Measurements from ENCODE around the gene OR4D1.

OR4D1 gene

GRCh38 chr17:58172369-58173071 lies 24.3 kb downstream of the OR4D1 start:
- H3K9ac ChIP-seq (ENCODE audit: low read depth, low read length), result no peak overlapping the region
- no peaks in the 10 kb centered on the region for H3K4me1 ChIP-seq (ENCODE audit: insufficient read depth, low read length)
- H3K9me3 ChIP-seq (ENCODE audit: control insufficient read depth, insufficient read depth, low read length), result no peaks in the 10 kb centered on the region
- H3K36me3 ChIP-seq (ENCODE audit: insufficient read depth, low read length), result no peaks in the 10 kb centered on the region

GRCh38 chr17:58174871-58175270 lies 26.7 kb downstream of the OR4D1 start:
- H3K4me1 ChIP-seq (ENCODE audit: insufficient read depth, low read length), result no peaks in the 10 kb centered on the region

GRCh38 chr17:58176200-58176599 lies 28.0 kb downstream of the OR4D1 start:
- no peaks in the 10 kb centered on the region for H3K4me1 ChIP-seq (ENCODE audit: insufficient read depth, low read length)

More at GRCh38 chr17:58174871-58175270, 26.7 kb downstream of the OR4D1 start:
- Histone ChIP-seq H3K9me3 (ENCODE audit: control insufficient read depth, insufficient read depth, low read length) (no peaks in the 10 kb centered on the region), H3K9ac (ENCODE audit: low read depth, low read length) (no peak overlapping the region), H3K36me3 (ENCODE audit: insufficient read depth, low read length) (no peaks in the 10 kb centered on the region)

GRCh38 chr17:58181796-58182195 lies 33.6 kb downstream of the OR4D1 start:
- peaks cover 7% of the 10 kb centered on the region; the same call in 1 of the 2 replicates for H3K4me1 ChIP-seq (ENCODE audit: insufficient read depth, low read length)

More at GRCh38 chr17:58176200-58176599, 28.0 kb downstream of the OR4D1 start:
- Histone ChIP-seq H3K9me3 (ENCODE audit: control insufficient read depth, insufficient read depth, low read length) (no peaks in the 10 kb centered on the region), H3K9ac (ENCODE audit: low read depth, low read length) (no peak overlapping the region), H3K36me3 (ENCODE audit: insufficient read depth, low read length) (no peaks in the 10 kb centered on the region)

GRCh38 chr17:58183514-58183913 lies 35.3 kb downstream of the OR4D1 start:
- no peaks in the 10 kb centered on the region for H3K36me3 ChIP-seq (ENCODE audit: insufficient read depth, low read length)
- no peak overlapping the region for H3K9ac ChIP-seq (ENCODE audit: low read depth, low read length)
- H3K9me3 ChIP-seq (ENCODE audit: control insufficient read depth, insufficient read depth, low read length), result no peaks in the 10 kb centered on the region
- peaks cover 7% of the 10 kb centered on the region; the same call in 1 of the 2 replicates for H3K4me1 ChIP-seq (ENCODE audit: insufficient read depth, low read length)

More at GRCh38 chr17:58181796-58182195, 33.6 kb downstream of the OR4D1 start:
- Histone ChIP-seq H3K9me3 (ENCODE audit: control insufficient read depth, insufficient read depth, low read length) (no peaks in the 10 kb centered on the region), H3K9ac (ENCODE audit: low read depth, low read length) (no peak overlapping the region), H3K36me3 (ENCODE audit: insufficient read depth, low read length) (no peaks in the 10 kb centered on the region)

GRCh38 chr17:58184308-58184985 lies 36.3 kb downstream of the OR4D1 start:
- no peaks in the 10 kb centered on the region for H3K9me3 ChIP-seq (ENCODE audit: control insufficient read depth, insufficient read depth, low read length)
- no peaks in the 10 kb centered on the region for H3K36me3 ChIP-seq (ENCODE audit: insufficient read depth, low read length)
- peaks cover 7% of the 10 kb centered on the region; the same call in 1 of the 2 replicates for H3K4me1 ChIP-seq (ENCODE audit: insufficient read depth, low read length)
- H3K9ac ChIP-seq (ENCODE audit: low read depth, low read length), result no peak overlapping the region

GRCh38 chr17:58184986-58185761 lies 37.0 kb downstream of the OR4D1 start:
- Histone ChIP-seq H3K4me1 (ENCODE audit: insufficient read depth, low read length) (peaks cover 7% of the 10 kb centered on the region; the same call in 1 of the 2 replicates), H3K36me3 (ENCODE audit: insufficient read depth, low read length) (no peaks in the 10 kb centered on the region), H3K9me3 (ENCODE audit: control insufficient read depth, insufficient read depth, low read length) (no peaks in the 10 kb centered on the region), H3K9ac (ENCODE audit: low read depth, low read length) (no peak overlapping the region)

- H3K9ac ChIP-seq (ENCODE audit: low read depth, low read length), result no peak overlapping the region
- H3K4me1 ChIP-seq (ENCODE audit: insufficient read depth, low read length), result peaks cover 7% of the 10 kb centered on the region; the same call in 1 of the 2 replicates
- H3K9me3 ChIP-seq (ENCODE audit: control insufficient read depth, insufficient read depth, low read length), result no peaks in the 10 kb centered on the region
- H3K36me3 ChIP-seq (ENCODE audit: insufficient read depth, low read length), result no peaks in the 10 kb centered on the region
Measured at GRCh38 chr17:58186591-58186990, 38.4 kb downstream of the OR4D1 start.

- Histone ChIP-seq H3K36me3 (ENCODE audit: insufficient read depth, low read length) (no peaks in the 10 kb centered on the region), H3K9ac (ENCODE audit: low read depth, low read length) (no peak overlapping the region), H3K9me3 (ENCODE audit: control insufficient read depth, insufficient read depth, low read length) (no peaks in the 10 kb centered on the region), H3K4me1 (ENCODE audit: insufficient read depth, low read length) (peaks cover 7% of the 10 kb centered on the region; the same call in 1 of the 2 replicates)
Measured at GRCh38 chr17:58187063-58187462, 38.9 kb downstream of the OR4D1 start.

GRCh38 chr17:58187675-58188074 lies 39.5 kb downstream of the OR4D1 start:
- Histone ChIP-seq H3K9ac (ENCODE audit: low read depth, low read length) (no peak overlapping the region), H3K9me3 (ENCODE audit: control insufficient read depth, insufficient read depth, low read length) (no peaks in the 10 kb centered on the region), H3K36me3 (ENCODE audit: insufficient read depth, low read length) (no peaks in the 10 kb centered on the region), H3K4me1 (ENCODE audit: insufficient read depth, low read length) (peaks cover 7% of the 10 kb centered on the region; the same call in 1 of the 2 replicates)

GRCh38 chr17:58189436-58190146 lies 41.4 kb downstream of the OR4D1 start:
- H3K36me3 ChIP-seq (ENCODE audit: insufficient read depth, low read length), result no peaks in the 10 kb centered on the region
- peaks cover 3% of the 10 kb centered on the region; the same call in 1 of the 2 replicates for H3K4me1 ChIP-seq (ENCODE audit: insufficient read depth, low read length)

GRCh38 chr17:58191241-58191896 lies 43.2 kb downstream of the OR4D1 start:
- Histone ChIP-seq H3K36me3 (ENCODE audit: insufficient read depth, low read length) (no peaks in the 10 kb centered on the region), H3K9me3 (ENCODE audit: control insufficient read depth, insufficient read depth, low read length) (no peaks in the 10 kb centered on the region), H3K9ac (ENCODE audit: low read depth, low read length) (no peak overlapping the region), H3K4me1 (ENCODE audit: insufficient read depth, low read length) (no peaks in the 10 kb centered on the region)

More at GRCh38 chr17:58189436-58190146, 41.4 kb downstream of the OR4D1 start:
- H3K9ac ChIP-seq (ENCODE audit: low read depth, low read length), result no peak overlapping the region
- H3K9me3 ChIP-seq (ENCODE audit: control insufficient read depth, insufficient read depth, low read length), result no peaks in the 10 kb centered on the region

GRCh38 chr17:58192612-58193011 lies 44.4 kb downstream of the OR4D1 start, which contains the start of gene EPX:
TSS of gene EPX (plus strand) at chr17:58192726. CDS start at chr17:58192847, 121 bp downstream.
- no peaks in the 10 kb centered on the region for H3K4me1 ChIP-seq (ENCODE audit: insufficient read depth, low read length)
- no peak within 1 kb of the TSS for H3K9ac ChIP-seq (ENCODE audit: low read depth, low read length)
- no peaks in the 10 kb centered on the region for H3K36me3 ChIP-seq (ENCODE audit: insufficient read depth, low read length)
- H3K9me3 ChIP-seq (ENCODE audit: control insufficient read depth, insufficient read depth, low read length), result no peaks in the 10 kb centered on the region

All from ES-I3 (cell line).